ENCODE results near the gene PXMP4.

The PXMP4 gene

DNA sequence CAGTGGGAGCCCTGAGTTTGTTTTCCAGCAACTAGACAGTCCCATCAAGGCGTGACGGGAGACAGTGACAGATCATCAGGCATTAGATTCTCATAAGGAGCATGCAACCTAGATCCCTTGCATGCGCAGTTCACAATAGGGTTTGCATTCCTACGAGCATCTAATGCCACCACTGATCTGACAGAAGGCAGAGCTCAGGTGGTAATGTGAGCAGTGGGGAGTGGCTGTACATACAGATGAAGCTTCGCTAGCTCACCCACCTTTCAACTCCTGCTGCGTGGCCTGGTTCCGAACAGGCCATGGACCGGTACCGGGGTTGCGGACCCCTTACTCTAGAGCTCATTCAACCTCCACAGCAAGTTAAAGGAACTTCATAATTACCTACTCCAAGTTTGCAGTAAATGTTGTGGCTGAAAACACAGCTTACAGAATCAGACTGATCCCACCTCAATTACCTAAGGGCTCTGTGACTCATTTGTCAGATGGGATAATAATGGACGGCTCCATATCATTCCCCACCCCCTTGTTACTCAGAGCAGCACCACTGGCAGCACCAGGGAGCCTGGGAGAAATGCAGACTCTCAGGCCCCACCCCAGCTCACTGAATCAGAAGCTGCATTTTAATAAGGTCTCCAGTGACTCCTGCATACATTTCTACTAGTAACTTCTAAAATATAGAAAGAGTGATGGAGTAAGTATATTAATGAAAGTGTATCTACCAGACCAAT lies 15.7 kb downstream of the PXMP4 start:
- no peak overlapping the region for H2BK12ac ChIP-seq (ENCODE audit: low read length)
- H3K4me2 ChIP-seq (ENCODE audit: insufficient read depth, low read length, poor library complexity, severe bottlenecking): no peak overlapping the region
- no peak overlapping the region for H3K14ac ChIP-seq (ENCODE audit: low read length)
- no peak overlapping the region for H2BK15ac ChIP-seq (ENCODE audit: low read length)
- no peaks in the 10 kb centered on the region for H3K79me1 ChIP-seq (ENCODE audit: low read depth, low read length)
- H2AFZ ChIP-seq (ENCODE audit: low read length): no peak overlapping the region
- no peak overlapping the region for H3K23ac ChIP-seq (ENCODE audit: low read depth, low read length, poor library complexity)
- WGBS, 2 donors (ENCODE audit: extremely low coverage in 2 of 2, insufficient read length in 2 of 2, insufficient replicate concordance in 1 of 2): no CpG with 5 or more reads among the region's 11 CpGs
- no peak overlapping the region for H3K9ac ChIP-seq (ENCODE audit: low read depth, low read length, poor library complexity)
- no peak overlapping the region for H2BK120ac ChIP-seq (ENCODE audit: low read depth, low read length)
- peaks cover 0 to 1% of the 10 kb centered on the region in 2 donors for H3K9me3 ChIP-seq (replicated peaks in 1 of 2; ENCODE audit: control insufficient read depth in 2 of 2, insufficient read depth in 1 of 2, low read depth in 1 of 2, low read length in 2 of 2)
- no peak overlapping the region for H3K4ac ChIP-seq (ENCODE audit: low read length)
- H4K8ac ChIP-seq (ENCODE audit: low read depth, low read length): no peak overlapping the region
- H3K27ac ChIP-seq (replicated peaks; ENCODE audit: low read length): no peak overlapping the region
- H3K4me1 ChIP-seq (ENCODE audit: control insufficient read depth in 2 of 2, insufficient read depth in 1 of 2, low read depth in 1 of 2, low read length in 2 of 2): no peaks in the 10 kb centered on the region
- no peak overlapping the region for H4K91ac ChIP-seq (ENCODE audit: low read depth, low read length, poor library complexity)
- H3K27me3 ChIP-seq (ENCODE audit: control insufficient read depth in 3 of 3, insufficient read depth in 3 of 3, low read depth in 1 of 3, low read length in 3 of 3): no peaks in the 10 kb centered on the region
- no peak overlapping the region for H3K4me3 ChIP-seq (ENCODE audit: low read length in 2 of 2)
- no peak overlapping the region for H2BK5ac ChIP-seq (ENCODE audit: low read length)
- no peak overlapping the region for H3K18ac ChIP-seq (ENCODE audit: low read length)
- H2AK5ac ChIP-seq (ENCODE audit: low read depth, low read length): no peak overlapping the region
- H3K36me3 ChIP-seq (replicated peaks in 1 of 2; ENCODE audit: control insufficient read depth in 2 of 2, insufficient read depth in 2 of 2, low read length in 2 of 2): no peaks in the 10 kb centered on the region
- DNase-seq (ENCODE audit: low spot score): no peak

DNA sequence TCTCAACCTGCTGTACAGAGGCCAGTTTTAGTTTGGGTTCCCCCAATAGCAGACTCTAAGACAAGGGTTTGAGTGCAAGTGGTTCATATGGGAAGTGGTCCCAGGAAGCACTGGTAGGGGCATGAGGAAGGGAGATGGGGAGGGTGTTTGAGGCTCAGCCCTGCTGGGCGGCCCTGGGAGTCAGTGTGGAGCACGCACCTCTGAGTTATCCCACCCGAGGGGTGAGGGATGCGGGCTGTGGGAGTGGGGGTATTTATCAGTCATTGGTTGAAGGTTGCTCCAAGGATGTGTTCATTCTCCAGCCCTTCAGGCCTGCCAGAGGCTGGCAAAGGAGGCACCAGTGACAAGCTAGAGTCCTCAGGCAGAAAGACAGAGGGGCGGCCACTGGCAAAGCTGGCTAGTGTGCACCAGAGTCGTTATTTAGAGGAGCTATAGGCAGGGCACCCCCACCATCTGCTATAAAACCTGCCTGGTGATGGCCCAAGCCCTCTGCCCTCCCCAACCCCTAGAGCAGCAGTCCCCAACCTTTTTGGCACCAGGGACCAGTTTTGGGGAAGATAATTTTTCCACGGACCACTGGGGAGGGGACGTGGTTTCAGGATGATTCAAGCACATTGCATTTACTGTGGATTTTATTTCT lies 16.5 kb downstream of the PXMP4 start:
- no peaks in the 10 kb centered on the region for H3K27me3 ChIP-seq (ENCODE audit: control insufficient read depth in 3 of 3, insufficient read depth in 3 of 3, low read depth in 1 of 3, low read length in 3 of 3)
- no peak overlapping the region for H2AFZ ChIP-seq (ENCODE audit: low read length)
- WGBS, 2 donors (ENCODE audit: extremely low coverage in 2 of 2, insufficient read length in 2 of 2, insufficient replicate concordance in 1 of 2): no CpG with 5 or more reads among the region's 8 CpGs

DNA sequence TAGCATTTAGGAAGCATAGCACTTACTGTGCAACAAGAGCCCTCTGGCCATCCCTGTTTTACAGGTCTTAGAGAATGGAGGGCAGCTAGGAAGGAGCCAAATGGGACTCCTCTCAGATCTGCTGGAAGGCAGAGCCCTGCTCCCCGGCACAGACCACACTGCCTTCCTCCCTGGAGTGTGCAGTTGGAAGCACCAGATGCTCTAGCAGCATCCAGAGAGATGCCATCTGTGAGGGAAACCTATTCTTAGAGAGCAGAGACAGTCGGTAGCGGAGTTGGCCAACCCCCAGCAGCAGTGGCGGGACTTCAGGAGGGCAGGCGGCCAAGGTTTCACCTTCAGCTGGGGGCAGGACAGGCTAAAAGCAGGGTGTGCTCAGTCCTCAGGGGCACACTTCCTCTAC lies 17.2 kb downstream of the PXMP4 start:
- Histone ChIP-seq H3K9me3 (replicated peaks in 1 of 2; ENCODE audit: control insufficient read depth in 2 of 2, insufficient read depth in 1 of 2, low read depth in 1 of 2, low read length in 2 of 2) (peaks cover 1 to 6% of the 10 kb centered on the region in 2 donors), H4K8ac (ENCODE audit: low read depth, low read length) (no peak overlapping the region), H3K27me3 (ENCODE audit: control insufficient read depth in 3 of 3, insufficient read depth in 3 of 3, low read depth in 1 of 3, low read length in 3 of 3) (no peaks in the 10 kb centered on the region), H2AFZ (ENCODE audit: low read length) (no peak overlapping the region), H2BK15ac (ENCODE audit: low read length) (peak overlapping the region; percentile 14), H3K4me1 (ENCODE audit: control insufficient read depth in 2 of 2, insufficient read depth in 1 of 2, low read depth in 1 of 2, low read length in 2 of 2) (no peaks in the 10 kb centered on the region), H3K36me3 (replicated peaks in 1 of 2; ENCODE audit: control insufficient read depth in 2 of 2, insufficient read depth in 2 of 2, low read length in 2 of 2) (no peaks in the 10 kb centered on the region), H2BK5ac (ENCODE audit: low read length) (no peak overlapping the region), H4K91ac (ENCODE audit: low read depth, low read length, poor library complexity) (peak overlapping the region; percentile 82), H2AK5ac (ENCODE audit: low read depth, low read length) (peak overlapping the region; percentile 83), H3K79me1 (ENCODE audit: low read depth, low read length) (no peaks in the 10 kb centered on the region), H3K18ac (ENCODE audit: low read length) (peak overlapping the region; percentile 59), H3K23ac (ENCODE audit: low read depth, low read length, poor library complexity) (no peak overlapping the region), H3K4ac (ENCODE audit: low read length) (no peak overlapping the region), H3K4me2 (ENCODE audit: insufficient read depth, low read length, poor library complexity, severe bottlenecking) (no peak overlapping the region), H3K4me3 (ENCODE audit: low read length in 2 of 2) (no peak overlapping the region), H3K9ac (ENCODE audit: low read depth, low read length, poor library complexity) (no peak overlapping the region), H3K14ac (ENCODE audit: low read length) (no peak overlapping the region), H2BK12ac (ENCODE audit: low read length) (peak overlapping the region; percentile 60), H2BK120ac (ENCODE audit: low read depth, low read length) (no peak overlapping the region), H3K27ac (replicated peaks; ENCODE audit: low read length) (no peak overlapping the region)
- no peak for DNase-seq (ENCODE audit: low spot score)
- WGBS, 2 donors (ENCODE audit: extremely low coverage in 2 of 2, insufficient read length in 2 of 2, insufficient replicate concordance in 1 of 2): no CpG with 5 or more reads among the region's 5 CpGs

More for the DNA sequence above, 16.5 kb downstream of the PXMP4 start:
- no peak overlapping the region for H4K8ac ChIP-seq (ENCODE audit: low read depth, low read length)
- no peak for DNase-seq (ENCODE audit: low spot score)
- H2BK12ac ChIP-seq (ENCODE audit: low read length): no peak overlapping the region
- no peak overlapping the region for H3K4ac ChIP-seq (ENCODE audit: low read length)
- H3K4me2 ChIP-seq (ENCODE audit: insufficient read depth, low read length, poor library complexity, severe bottlenecking): no peak overlapping the region
- no peak overlapping the region for H4K91ac ChIP-seq (ENCODE audit: low read depth, low read length, poor library complexity)
- H2BK5ac ChIP-seq (ENCODE audit: low read length): no peak overlapping the region
- no peak overlapping the region for H2BK120ac ChIP-seq (ENCODE audit: low read depth, low read length)
- H3K9ac ChIP-seq (ENCODE audit: low read depth, low read length, poor library complexity): no peak overlapping the region
- H3K23ac ChIP-seq (ENCODE audit: low read depth, low read length, poor library complexity): no peak overlapping the region
- H3K36me3 ChIP-seq (replicated peaks in 1 of 2; ENCODE audit: control insufficient read depth in 2 of 2, insufficient read depth in 2 of 2, low read length in 2 of 2): no peaks in the 10 kb centered on the region
- no peak overlapping the region for H2AK5ac ChIP-seq (ENCODE audit: low read depth, low read length)
- H3K4me3 ChIP-seq (ENCODE audit: low read length in 2 of 2): no peak overlapping the region
- no peak overlapping the region for H2BK15ac ChIP-seq (ENCODE audit: low read length)
- no peaks in the 10 kb centered on the region for H3K4me1 ChIP-seq (ENCODE audit: control insufficient read depth in 2 of 2, insufficient read depth in 1 of 2, low read depth in 1 of 2, low read length in 2 of 2)
- no peaks in the 10 kb centered on the region for H3K79me1 ChIP-seq (ENCODE audit: low read depth, low read length)
- no peak overlapping the region for H3K14ac ChIP-seq (ENCODE audit: low read length)
- H3K9me3 ChIP-seq (replicated peaks in 1 of 2; ENCODE audit: control insufficient read depth in 2 of 2, insufficient read depth in 1 of 2, low read depth in 1 of 2, low read length in 2 of 2): peaks cover 0 to 1% of the 10 kb centered on the region in 2 donors
- no peak overlapping the region for H3K27ac ChIP-seq (replicated peaks; ENCODE audit: low read length)
- H3K18ac ChIP-seq (ENCODE audit: low read length): no peak overlapping the region

DNA sequence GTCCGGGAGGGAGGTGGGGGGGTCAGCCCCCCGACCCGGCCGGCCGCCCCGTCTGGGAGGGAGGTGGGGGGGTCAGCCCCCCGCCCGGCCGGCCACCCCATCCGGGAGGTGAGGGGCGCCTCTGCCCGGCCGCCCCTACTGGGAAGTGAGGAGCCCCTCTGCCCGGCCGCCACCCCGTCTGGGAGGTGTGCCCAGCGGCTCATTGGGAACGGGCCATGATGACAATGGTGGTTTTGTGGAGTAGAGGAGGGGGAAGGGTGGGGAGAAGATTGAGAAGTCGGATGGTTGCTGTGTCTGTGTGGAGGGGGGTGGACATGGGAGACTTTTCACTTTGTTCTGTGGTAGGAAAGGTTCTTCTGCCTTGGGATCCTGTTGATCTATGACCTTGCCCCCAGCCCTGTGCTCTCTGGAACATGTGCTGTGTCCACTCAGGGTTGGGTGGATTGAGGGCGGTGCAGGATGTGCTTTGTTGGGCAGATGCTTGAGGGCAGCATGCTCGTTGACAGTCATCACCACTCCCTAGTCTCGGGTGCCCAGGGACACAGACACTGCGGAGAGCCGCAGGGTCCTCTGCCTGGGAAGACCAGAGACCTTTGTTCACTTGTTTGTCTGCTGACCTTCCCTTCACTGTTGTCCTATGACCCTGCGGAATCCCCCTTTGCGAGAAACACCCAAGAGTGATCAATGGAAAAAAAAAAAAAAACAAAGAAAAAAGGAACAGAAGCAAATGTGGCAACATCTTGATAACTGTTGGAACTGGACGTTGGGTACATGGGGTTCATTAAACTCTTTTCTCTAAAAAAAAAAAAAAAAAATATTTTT lies 18.3 kb downstream of the PXMP4 start:
- no peaks in the 10 kb centered on the region for H3K4me1 ChIP-seq (ENCODE audit: control insufficient read depth in 2 of 2, insufficient read depth in 1 of 2, low read depth in 1 of 2, low read length in 2 of 2)
- H3K9ac ChIP-seq (ENCODE audit: low read depth, low read length, poor library complexity): no peak overlapping the region
- no peak overlapping the region for H3K18ac ChIP-seq (ENCODE audit: low read length)
- no peak overlapping the region for H3K27ac ChIP-seq (replicated peaks; ENCODE audit: low read length)
- no peak overlapping the region for H3K14ac ChIP-seq (ENCODE audit: low read length)
- H2AFZ ChIP-seq (ENCODE audit: low read length): no peak overlapping the region
- DNase-seq (ENCODE audit: low spot score): no peak
- H3K4ac ChIP-seq (ENCODE audit: low read length): no peak overlapping the region
- WGBS, 2 donors (ENCODE audit: extremely low coverage in 2 of 2, insufficient read length in 2 of 2, insufficient replicate concordance in 1 of 2): no CpG with 5 or more reads among the region's 27 CpGs
- H3K4me3 ChIP-seq (ENCODE audit: low read length in 2 of 2): peak overlapping the region in 1 of 2 donors; percentile 55
- no peak overlapping the region for H2BK12ac ChIP-seq (ENCODE audit: low read length)
- no peak overlapping the region for H4K8ac ChIP-seq (ENCODE audit: low read depth, low read length)
- no peak overlapping the region for H4K91ac ChIP-seq (ENCODE audit: low read depth, low read length, poor library complexity)
- no peak overlapping the region for H2AK5ac ChIP-seq (ENCODE audit: low read depth, low read length)
- peaks cover 1 to 6% of the 10 kb centered on the region in 2 donors for H3K9me3 ChIP-seq (replicated peaks in 1 of 2; ENCODE audit: control insufficient read depth in 2 of 2, insufficient read depth in 1 of 2, low read depth in 1 of 2, low read length in 2 of 2)
- H3K27me3 ChIP-seq (ENCODE audit: control insufficient read depth in 3 of 3, insufficient read depth in 3 of 3, low read depth in 1 of 3, low read length in 3 of 3): no peaks in the 10 kb centered on the region
- H2BK120ac ChIP-seq (ENCODE audit: low read depth, low read length): no peak overlapping the region
- H3K36me3 ChIP-seq (replicated peaks in 1 of 2; ENCODE audit: control insufficient read depth in 2 of 2, insufficient read depth in 2 of 2, low read length in 2 of 2): no peaks in the 10 kb centered on the region
- H3K79me1 ChIP-seq (ENCODE audit: low read depth, low read length): no peaks in the 10 kb centered on the region
- H3K23ac ChIP-seq (ENCODE audit: low read depth, low read length, poor library complexity): no peak overlapping the region
- no peak overlapping the region for H2BK5ac ChIP-seq (ENCODE audit: low read length)
- no peak overlapping the region for H2BK15ac ChIP-seq (ENCODE audit: low read length)
- H3K4me2 ChIP-seq (ENCODE audit: insufficient read depth, low read length, poor library complexity, severe bottlenecking): no peak overlapping the region
